Non-pigmented ciliary epithelial cell (primary cell): ENCODE results near the gene ABHD17A.
"Not testable (repeated sequence)": the region's sequence is repeated elsewhere in the genome, so short reads cannot be mapped to it uniquely, and the experiment has no call there.

Experiments used
- DNase-seq: peaks from one replicate; pipeline ENCODE4 v3.0.0-alpha.2; 2010; ENCODE audit warnings: low read depth

Gene ABHD17A

GRCh38 chr19:1881393-1882088 lies 3.8 kb downstream of the ABHD17A start:
- DNase-seq, result not testable (repeated sequence)

- no peak for DNase-seq
Measured at GRCh38 chr19:1880611-1881392, 4.5 kb downstream of the ABHD17A start.

GRCh38 chr19:1879982-1880381 lies 5.3 kb downstream of the ABHD17A start:
- not testable (repeated sequence) for DNase-seq

GRCh38 chr19:1878583-1878982 lies 6.7 kb downstream of the ABHD17A start:
- not testable (repeated sequence) for DNase-seq

- DNase-seq, result not testable (repeated sequence)
Measured at GRCh38 chr19:1877280-1877660, 8.0 kb downstream of the ABHD17A start.

- DNase-seq, result not testable (repeated sequence)
Measured at GRCh38 chr19:1876496-1877279, 8.6 kb downstream of the ABHD17A start.

- peak; percentile 26 for DNase-seq
Measured at GRCh38 chr19:1875646-1876495, 9.4 kb downstream of the ABHD17A start.

- DNase-seq, result not testable (repeated sequence)
Measured at GRCh38 chr19:1875265-1875645, 10.0 kb downstream of the ABHD17A start.

GRCh38 chr19:1874554-1875185 lies 10.6 kb downstream of the ABHD17A start:
- no peak for DNase-seq

GRCh38 chr19:1873524-1874473 lies 11.5 kb downstream of the ABHD17A start:
- DNase-seq, result no peak

- no peak for DNase-seq
Measured at GRCh38 chr19:1872807-1873523, 12.3 kb downstream of the ABHD17A start.

GRCh38 chr19:1871630-1872029 lies 13.7 kb downstream of the ABHD17A start:
- DNase-seq, result no peak

GRCh38 chr19:1871140-1871597 lies 14.1 kb downstream of the ABHD17A start:
- DNase-seq, result no peak

GRCh38 chr19:1868971-1869370 lies 16.3 kb downstream of the ABHD17A start:
- no peak for DNase-seq

- no peak for DNase-seq
Measured at GRCh38 chr19:1867349-1867724, 18.0 kb downstream of the ABHD17A start.

GRCh38 chr19:1866693-1867348 lies 18.5 kb downstream of the ABHD17A start:
- no peak for DNase-seq

- no peak for DNase-seq
Measured at GRCh38 chr19:1865172-1866010, 19.9 kb downstream of the ABHD17A start.
